ENCODE measurements around the gene DAND5.

DAND5 gene

GRCh38 chr19:13012390-13012689, 43.0 kb downstream of the DAND5 start:
- no peak overlapping the region for H3K4me3 ChIP-seq (ENCODE audit: low read depth, low read length)

DNA sequence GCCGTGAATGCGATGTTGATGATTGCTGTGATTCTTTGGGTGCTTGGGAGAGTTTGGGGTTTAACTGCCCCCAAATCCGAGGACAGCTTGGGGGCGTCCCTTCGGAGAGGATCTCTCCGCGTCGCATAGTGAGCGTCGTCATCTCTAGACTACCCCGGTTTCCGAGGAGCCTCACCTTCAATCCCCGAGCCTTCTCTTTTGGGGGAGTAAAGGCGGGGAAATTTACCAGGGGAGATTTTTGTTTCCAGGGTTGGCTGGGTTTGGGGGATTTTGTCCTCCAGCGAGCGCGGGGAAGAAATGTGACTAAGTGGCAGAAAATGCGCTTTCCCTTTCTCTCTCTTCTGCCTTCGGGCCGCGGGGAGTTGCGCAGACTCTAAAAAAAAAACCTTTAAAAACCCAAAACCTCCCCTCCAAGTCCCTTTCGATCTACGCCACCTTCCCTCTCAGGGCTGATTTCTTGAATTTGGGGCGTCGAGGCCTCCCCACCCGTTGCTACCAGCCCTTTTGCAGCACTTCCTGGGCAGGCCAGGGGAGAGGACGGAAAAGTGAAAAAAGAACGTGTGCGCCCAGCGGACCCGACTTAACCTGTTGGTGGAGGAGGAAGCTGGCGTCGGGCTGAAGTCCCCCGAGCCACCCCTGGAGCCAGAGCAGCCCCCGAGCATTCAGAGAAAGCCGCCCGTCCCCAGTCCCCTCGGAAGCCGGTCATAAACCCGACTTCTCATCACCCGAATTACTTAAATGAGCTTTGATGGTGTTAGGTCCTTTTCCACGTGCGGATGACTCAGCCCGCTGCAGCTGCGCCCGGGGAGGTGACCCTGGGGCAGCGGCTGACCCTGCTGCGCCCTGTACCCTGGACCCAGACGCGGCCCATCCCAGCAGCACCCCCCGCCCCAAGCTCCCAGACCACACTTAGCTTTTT, 43.6 kb downstream of the DAND5 start:
- H3K4me3 ChIP-seq (ENCODE audit: low read depth, low read length) = peak overlapping the region; percentile 58
- DNase-seq (ENCODE audit: low read depth) = peak; percentile 76
- TF ChIP-seq MAX (IDR thresholded peaks at IDR 0.05; ENCODE audit: low read depth, low read length) (peak; percentile 86), POLR2A (IDR thresholded peaks at IDR 0.05; ENCODE audit: extremely low read depth, insufficient read length) (no peak), CTCF (IDR thresholded peaks at IDR 0.05; ENCODE audit: low read depth, low read length) (no peak), MYC (IDR thresholded peaks at IDR 0.05; ENCODE audit: low read depth, low read length) (peak; percentile 94)

More at GRCh38 chr19:13012390-13012689, 43.0 kb downstream of the DAND5 start:
- TF ChIP-seq POLR2A (IDR thresholded peaks at IDR 0.05; ENCODE audit: extremely low read depth, insufficient read length) (no peak), CTCF (IDR thresholded peaks at IDR 0.05; ENCODE audit: low read depth, low read length) (no peak), MAX (IDR thresholded peaks at IDR 0.05; ENCODE audit: low read depth, low read length) (no peak), MYC (IDR thresholded peaks at IDR 0.05; ENCODE audit: low read depth, low read length) (no peak)
- no peak for DNase-seq (ENCODE audit: low read depth)

GRCh38 chr19:13013649-13014048, 44.3 kb downstream of the DAND5 start:
- DNase-seq (ENCODE audit: low read depth) = peak; percentile 40
- TF ChIP-seq POLR2A (IDR thresholded peaks at IDR 0.05; ENCODE audit: extremely low read depth, insufficient read length) (no peak), MYC (IDR thresholded peaks at IDR 0.05; ENCODE audit: low read depth, low read length) (no peak)
- peak overlapping the region; percentile 58 for H3K4me3 ChIP-seq (ENCODE audit: low read depth, low read length)

DNA sequence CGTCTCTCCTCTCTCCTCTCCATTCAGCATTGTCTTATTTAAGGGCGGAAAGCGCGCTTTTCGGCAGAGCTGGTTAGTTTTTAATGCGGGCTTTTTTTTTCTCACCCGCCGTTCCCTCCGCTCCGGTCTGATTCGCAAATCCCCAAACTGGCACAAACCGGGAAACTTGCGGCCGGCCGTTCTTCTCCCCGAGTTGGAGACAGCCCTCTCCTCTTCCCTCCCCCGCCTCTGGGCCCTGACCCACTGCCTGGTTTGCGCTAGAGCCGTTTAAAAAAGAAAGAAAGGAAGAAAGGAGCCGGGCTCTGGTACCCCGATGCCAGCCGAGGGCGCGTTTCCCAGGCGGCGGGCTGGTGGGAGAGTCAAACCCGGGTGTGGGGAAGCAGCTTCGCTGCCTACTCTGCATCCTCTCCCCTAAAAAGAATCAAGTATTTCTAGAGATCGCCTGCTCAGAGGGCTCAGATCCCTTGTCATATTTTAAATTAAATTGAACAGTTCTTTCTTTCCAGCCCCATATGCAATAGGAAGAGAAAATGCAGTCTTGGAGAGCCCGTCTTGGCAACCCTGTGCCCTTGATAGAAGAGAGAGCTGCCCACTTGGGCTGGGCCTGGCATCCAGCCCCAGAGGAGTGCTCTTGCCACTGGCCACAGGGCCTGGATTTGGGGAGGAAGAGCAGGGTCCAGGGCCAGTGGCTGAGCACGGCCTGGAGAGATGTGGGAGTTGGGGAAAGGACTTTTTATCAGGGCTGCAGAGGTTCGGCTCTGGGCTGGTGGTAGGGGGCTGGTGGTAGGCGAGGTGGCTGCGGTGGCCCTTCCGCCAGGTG, 44.9 kb downstream of the DAND5 start:
- TF ChIP-seq CTCF (IDR thresholded peaks at IDR 0.05; ENCODE audit: low read depth, low read length) (no peak), MYC (IDR thresholded peaks at IDR 0.05; ENCODE audit: low read depth, low read length) (no peak), POLR2A (IDR thresholded peaks at IDR 0.05; ENCODE audit: extremely low read depth, insufficient read length) (no peak), MAX (IDR thresholded peaks at IDR 0.05; ENCODE audit: low read depth, low read length) (no peak)
- H3K4me3 ChIP-seq (ENCODE audit: low read depth, low read length) = peak overlapping the region; percentile 58
- DNase-seq (ENCODE audit: low read depth) = peak; percentile 69

DNA sequence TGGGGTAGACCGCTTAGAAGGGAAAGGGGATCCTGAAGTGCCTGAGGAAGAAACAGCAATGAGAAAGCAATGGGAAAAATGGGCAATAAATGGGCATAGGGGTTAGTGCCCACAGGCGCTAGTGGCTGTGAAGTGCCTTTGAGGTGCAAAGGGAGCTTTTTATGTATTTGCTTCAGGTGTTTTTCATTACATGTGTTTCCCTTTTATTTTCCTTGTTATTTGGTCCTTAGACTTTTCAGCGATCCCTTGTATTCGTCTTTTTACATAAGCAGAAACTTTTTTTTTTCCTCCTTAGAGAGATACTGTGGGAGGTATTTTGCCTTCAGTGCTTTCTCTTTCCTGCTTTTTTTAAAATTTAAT, 45.5 kb downstream of the DAND5 start:
- TF ChIP-seq MAX (IDR thresholded peaks at IDR 0.05; ENCODE audit: low read depth, low read length) (no peak), CTCF (IDR thresholded peaks at IDR 0.05; ENCODE audit: low read depth, low read length) (no peak), POLR2A (IDR thresholded peaks at IDR 0.05; ENCODE audit: extremely low read depth, insufficient read length) (no peak), MYC (IDR thresholded peaks at IDR 0.05; ENCODE audit: low read depth, low read length) (no peak)
- no peak overlapping the region for H3K4me3 ChIP-seq (ENCODE audit: low read depth, low read length)
- DNase-seq (ENCODE audit: low read depth) = no peak
